ENCODE results near the gene BANK1.

The BANK1 gene

GRCh38 chr4:101967697-101968346, 177.3 kb downstream of the BANK1 start:
- DNase-seq = no peak

DNA sequence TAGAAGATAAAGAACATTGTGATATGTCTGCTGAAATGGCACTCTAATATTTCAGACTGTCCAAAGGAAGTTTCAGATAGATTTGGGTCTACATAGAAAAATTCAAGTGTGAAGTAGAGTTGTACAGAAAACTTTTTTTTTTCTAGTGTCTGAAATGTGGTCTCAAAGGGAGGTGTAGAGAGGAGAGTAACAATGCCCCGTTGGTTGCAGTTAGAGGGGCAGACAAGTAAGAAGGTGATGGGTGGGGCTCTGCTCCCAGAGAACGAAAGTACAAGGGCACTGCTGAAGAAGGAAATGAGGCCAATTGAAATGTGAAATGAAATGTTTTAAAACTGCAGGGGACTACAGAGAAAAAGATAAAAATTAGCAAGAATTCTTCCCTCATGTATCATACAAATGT, 177.8 kb downstream of the BANK1 start:
- no peak for DNase-seq

DNA sequence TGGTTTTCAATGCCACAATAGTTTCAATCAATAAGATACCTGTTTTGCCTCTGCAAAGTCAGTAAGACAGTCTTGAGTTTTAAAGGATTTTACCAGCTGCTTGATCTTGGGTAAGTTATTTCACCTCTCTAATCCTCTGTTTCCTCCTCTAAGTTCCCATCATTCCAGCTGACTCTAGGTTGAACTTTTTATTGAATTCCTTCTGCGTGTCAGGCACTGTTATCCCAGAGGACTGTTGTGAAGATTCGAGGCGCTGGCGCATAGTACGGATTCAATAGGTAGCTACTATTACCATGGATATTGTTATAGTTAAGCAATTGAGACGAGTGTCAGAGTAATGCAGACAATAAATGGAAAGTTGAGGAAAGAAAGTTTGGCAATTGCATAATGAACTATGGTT, 179.4 kb downstream of the BANK1 start:
- no peak for DNase-seq

GRCh38 chr4:101970547-101971155, 180.1 kb downstream of the BANK1 start:
- peak in 1 of 3 experiments; percentile 8 for DNase-seq

- DNase-seq = peak in 1 of 3 experiments; percentile 9
Measured at GRCh38 chr4:101972791-101973190, 182.3 kb downstream of the BANK1 start.

DNA sequence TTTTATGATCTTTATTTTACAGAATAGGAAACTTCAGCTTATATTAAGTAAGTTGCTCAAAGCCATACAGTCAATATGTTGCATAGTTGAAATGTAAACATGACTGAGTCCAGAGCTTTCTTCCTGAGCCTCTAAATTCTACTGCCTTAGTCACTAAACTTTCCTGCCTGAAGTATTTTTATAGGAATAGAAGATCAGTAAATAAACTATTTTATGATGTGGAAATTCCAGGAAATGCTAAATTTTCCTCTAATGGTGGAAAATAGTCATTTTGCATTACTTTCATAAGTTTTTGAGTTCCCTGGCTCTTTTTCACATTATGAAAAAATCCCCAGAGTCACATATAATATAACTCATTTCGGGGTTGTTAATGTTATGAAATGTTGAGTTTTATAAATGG, 182.8 kb downstream of the BANK1 start:
- no peak for DNase-seq

GRCh38 chr4:101977076-101977475, 186.5 kb downstream of the BANK1 start:
- no peak for DNase-seq

DNA sequence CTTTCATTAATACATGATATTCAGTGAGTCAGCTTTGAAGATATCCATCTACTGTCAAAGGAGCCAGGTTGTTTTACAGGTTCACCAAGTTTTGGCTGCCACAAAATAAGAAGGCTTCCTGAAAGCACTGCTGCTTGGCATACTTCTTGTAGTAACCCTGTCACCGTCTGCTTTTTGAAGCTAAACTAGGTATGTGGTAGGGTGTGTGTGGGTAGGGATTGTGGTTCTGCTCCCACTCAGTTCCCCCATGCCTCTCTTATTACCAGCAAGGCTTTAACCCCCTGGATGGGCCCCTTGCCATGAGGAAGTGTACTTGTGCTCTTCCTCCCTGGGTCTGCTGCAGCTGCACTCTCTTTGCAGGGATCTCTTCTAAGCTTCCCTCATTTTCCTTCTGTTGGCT, 191.2 kb downstream of the BANK1 start:
- no peak for DNase-seq

GRCh38 chr4:101983835-101984234, 193.3 kb downstream of the BANK1 start:
- no peak for DNase-seq

DNA sequence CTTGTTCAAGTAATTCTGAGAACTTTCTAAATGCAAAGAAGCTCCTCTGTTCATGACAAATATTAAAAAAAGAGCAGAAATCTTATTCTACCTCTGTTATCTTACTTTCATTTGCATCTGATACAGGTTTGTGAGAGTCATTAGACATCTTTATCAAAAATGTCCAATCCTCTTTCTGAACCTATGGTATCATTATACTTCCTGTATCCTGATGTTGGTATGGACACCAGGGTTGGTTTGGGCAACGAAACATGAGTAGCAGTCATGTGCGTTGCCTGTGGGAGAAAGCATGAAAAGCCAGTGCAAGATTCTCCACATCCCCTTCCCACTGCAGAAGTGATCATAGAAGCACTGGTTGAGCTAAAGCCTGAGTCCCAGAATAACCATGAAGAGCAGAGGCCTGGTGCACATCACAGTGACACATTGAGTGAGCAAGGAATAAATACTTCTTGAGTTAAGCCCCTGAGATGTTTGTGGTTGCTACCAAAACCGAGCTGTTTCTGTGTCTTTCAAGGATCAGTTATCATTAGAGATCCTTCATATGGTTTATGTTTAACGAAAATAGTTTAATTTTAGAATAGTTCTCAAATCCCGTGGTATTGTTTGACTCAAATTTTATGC, 197.2 kb downstream of the BANK1 start:
- no peak for DNase-seq

DNA sequence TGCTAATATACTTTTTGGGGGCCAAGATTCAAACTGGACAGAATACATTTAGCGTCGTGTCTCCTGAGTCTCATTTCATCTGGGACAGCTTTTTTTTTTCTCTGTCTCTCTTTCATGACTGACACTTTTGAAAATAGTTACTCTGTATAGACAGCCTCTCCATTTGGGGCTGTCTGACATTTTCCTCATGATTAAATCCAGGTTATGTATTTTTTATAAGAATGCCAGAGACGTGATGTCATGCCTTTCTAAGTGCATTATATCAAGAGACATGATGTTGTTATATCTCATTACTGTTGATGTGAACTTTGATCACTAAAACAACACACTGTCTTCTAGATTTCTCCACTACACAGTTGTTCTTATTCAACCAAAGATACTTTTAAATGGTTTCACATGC, 199.0 kb downstream of the BANK1 start:
- no peak for DNase-seq

DNA sequence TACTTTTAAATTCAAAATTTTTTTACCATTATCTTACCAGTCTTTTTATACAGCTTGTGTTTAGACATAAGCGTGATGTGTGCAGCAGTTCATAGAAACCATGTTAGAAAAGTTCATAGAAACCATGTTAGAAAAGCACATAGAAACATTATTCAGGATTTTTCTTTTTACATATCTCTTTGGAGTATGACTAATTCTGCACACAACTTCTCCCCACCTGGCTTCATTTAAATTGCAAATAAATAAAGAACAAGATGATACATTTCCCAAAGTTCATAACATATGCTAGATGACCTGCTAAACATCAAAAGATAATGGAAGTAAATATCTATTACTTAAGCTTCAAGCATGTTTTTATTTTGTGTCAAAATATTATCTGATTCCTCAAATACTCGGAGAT, 201.9 kb downstream of the BANK1 start:
- no peak for DNase-seq

DNA sequence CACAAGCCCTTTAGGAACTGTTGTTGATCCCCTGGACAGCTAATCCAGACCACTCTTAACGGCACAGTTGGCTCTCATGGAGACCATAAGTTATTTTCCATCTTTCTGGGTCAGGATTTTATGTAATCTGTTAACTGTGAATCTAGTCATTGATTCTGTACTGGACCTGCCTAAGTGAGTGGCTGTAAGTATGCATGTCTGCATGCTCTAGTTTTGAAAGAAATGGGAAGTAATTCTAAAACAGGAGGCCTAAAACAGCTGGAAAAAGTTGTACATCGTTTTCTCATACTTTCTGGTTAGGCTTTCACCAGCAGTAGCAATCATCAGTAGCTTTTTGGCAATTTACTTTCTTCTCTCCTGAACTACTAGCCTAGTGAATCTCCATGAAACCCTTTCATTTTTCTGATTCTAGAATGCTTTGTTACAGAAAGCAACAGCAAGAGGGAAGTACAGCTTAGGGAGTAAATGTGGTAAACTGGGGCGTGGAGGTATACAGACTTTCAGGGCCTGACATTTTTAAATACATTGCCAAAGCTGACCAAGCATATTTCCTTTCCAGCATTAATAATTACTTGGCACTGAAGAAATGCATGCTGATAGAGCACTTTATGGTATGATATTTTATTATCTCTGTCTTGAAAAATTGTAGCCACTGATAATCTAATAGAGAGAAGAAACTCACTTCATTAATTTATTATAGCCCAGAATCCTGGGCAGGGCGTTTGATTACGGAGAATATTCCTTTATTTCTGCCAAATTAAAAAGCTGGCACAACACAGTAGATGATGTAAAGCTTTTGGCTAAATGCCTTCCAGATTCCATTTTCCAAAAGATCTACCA, 202.7 kb downstream of the BANK1 start:
- DNase-seq = no peak

DNA sequence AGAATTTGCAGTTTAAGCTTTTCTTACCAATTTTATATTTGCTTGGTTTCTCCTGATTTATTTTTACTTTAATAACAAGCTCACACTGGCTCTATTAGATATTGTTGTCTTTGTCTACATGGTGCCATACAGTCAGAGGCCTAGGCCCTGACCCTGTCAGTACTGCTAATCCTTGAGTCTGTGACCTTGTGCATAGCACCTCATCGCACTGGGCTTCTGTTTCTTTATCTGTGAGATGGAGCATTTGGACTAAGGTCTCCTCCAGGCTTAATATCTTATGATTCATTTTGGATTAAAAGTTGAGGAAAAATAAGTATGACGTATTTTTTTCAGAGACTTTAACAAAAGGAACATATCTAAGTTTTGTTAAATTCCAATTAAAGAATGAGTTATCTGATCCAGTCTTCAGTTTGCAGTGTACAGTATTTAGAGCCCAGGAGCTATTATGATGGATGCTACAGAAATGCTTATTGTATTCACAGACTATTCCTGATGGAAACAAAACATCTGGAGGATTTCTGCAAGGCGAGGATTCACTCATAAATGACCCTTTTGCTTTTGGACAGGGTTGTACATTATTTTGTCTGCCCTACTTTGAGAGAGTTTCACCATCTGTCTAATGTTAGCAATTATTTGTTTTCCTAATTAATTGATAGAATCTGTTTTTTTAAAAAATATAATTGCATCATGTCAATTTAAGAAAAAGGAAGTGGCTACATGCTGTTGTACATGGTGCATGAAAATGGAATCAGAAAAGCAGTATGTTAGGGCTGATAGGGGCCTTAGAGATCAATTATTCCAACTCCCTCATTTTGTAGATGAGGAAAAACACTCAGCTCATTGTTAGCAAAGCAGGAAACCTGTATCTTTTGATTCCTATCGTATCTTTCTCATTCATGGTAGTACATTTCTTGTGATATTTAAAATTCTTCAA, 203.6 kb downstream of the BANK1 start:
- DNase-seq = no peak

GRCh38 chr4:102007959-102008425, 217.5 kb downstream of the BANK1 start:
- no peak for DNase-seq

DNA sequence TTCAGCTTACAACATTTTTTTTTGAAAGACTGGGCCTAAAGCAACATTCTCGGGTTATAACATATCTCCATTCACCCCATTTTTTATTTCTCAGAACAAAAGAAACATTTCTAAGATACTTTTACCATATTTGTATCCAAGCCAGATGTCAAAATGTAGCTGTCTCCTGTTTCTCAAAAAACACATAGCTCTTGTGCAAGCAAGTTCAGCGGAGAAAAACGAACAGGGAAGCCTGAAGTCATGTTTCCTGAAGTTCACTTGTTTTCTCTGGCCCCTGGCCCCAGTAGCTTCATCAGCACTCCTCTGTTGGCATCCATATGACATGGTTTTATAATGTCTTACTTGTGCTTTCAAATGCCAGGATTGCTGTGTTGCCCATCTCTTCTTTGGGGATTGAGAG, 218.2 kb downstream of the BANK1 start:
- no peak for DNase-seq

GRCh38 chr4:102022343-102022742, 231.8 kb downstream of the BANK1 start:
- DNase-seq = no peak

- DNase-seq = no peak
Measured at GRCh38 chr4:102027961-102028360, 237.4 kb downstream of the BANK1 start.

DNA sequence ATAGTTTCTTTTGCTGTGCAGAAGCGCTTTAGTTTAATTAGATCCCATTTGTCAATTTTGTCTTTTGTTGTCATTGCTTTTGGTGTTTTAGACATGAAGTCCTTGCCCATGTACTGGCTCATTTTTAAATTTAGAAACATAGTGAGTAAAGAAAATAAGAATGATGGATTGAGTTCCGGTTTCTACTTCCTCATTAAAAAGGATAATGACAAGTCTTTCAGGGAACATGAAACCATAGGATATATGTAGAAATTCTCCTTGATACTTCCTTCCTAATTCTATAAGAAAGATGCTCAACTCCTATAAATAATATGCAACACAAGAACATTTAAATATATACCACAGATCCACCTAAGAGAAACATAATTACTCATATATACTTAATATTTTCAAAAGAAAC, 240.9 kb downstream of the BANK1 start:
- DNase-seq = no peak

GRCh38 chr4:102036016-102036415, 245.5 kb downstream of the BANK1 start:
- no peak for DNase-seq

DNA sequence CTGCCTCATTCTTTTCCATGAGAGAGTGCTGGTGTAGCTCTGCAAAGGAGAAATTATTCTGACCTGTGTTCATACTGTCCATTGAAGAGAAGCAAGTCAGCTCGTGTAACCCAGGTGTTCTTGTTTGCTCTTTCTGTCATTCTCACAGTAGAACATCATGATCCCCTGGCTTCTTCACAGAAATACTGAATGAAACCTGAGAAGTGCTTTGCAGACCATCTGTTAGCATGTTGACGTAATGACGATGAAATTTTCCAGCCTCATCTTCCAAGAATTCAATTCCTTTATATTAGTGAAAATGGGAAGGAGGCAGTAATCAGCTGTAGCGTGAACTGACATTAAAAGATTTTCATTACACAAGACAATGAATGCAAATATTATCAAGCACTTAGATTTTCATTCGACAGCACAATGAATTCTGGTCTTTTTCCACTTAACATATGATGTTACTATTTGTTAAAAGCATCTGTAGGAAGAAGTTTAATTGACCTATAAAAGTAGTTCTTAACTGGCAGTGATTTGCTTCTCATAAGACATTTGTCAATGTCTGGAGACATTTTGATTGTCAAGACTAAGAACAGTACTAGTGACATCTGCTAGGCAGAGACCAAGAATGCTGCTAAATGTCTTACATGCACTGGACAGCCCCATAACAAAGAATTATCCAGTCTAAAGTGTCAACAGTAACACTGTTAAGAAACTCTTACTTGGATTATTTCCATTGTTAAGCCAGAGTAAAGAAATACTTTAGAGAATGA, 246.3 kb downstream of the BANK1 start:
- peak in 2 of 3 experiments; percentile 22 to 27 for DNase-seq

GRCh38 chr4:102037566-102037965, 247.0 kb downstream of the BANK1 start:
- no peak for DNase-seq
